IPS-20b (cell line): ENCODE data around the gene PELI3.
A peak's percentile ranks its signal among the peaks of the same experiment; 100 is the strongest.

Source experiments
- H3K27ac ChIP-seq: one replicate; pipeline ENCODE4 v1.5.1; 2013; ENCODE audit warnings: low read length
- H3K27me3 ChIP-seq: 2 replicates; pipeline ENCODE4 v1.6.1; 2013; ENCODE audit warnings: mild to moderate bottlenecking, low read length, inconsistent platforms; ENCODE audit not compliant: insufficient read depth
- H3K36me3 ChIP-seq: 2 replicates; pipeline ENCODE4 v1.6.1; 2013; ENCODE audit warnings: low read depth, mild to moderate bottlenecking, inconsistent platforms, low read length, moderate library complexity; ENCODE audit not compliant: insufficient read depth
- H3K4me1 ChIP-seq: 2 replicates; pipeline ENCODE4 v1.6.1; 2013; ENCODE audit warnings: mild to moderate bottlenecking, control low read depth, inconsistent platforms, low read length, moderate library complexity; ENCODE audit not compliant: insufficient read depth
- H3K4me3 ChIP-seq: 2 replicates; pipeline ENCODE4 v1.5.1; 2013; ENCODE audit warnings: mild to moderate bottlenecking, low read length, inconsistent platforms
- H3K9ac ChIP-seq: 2 replicates; pipeline ENCODE4 v1.6.1; 2013; ENCODE audit warnings: low read depth, mild to moderate bottlenecking, inconsistent platforms, low read length, moderate library complexity
- H3K9me3 ChIP-seq: 2 replicates; pipeline ENCODE4 v1.6.1; 2013; ENCODE audit warnings: mild to moderate bottlenecking, low read depth, low read length, inconsistent platforms; ENCODE audit not compliant: insufficient read depth

PELI3 gene

DNA sequence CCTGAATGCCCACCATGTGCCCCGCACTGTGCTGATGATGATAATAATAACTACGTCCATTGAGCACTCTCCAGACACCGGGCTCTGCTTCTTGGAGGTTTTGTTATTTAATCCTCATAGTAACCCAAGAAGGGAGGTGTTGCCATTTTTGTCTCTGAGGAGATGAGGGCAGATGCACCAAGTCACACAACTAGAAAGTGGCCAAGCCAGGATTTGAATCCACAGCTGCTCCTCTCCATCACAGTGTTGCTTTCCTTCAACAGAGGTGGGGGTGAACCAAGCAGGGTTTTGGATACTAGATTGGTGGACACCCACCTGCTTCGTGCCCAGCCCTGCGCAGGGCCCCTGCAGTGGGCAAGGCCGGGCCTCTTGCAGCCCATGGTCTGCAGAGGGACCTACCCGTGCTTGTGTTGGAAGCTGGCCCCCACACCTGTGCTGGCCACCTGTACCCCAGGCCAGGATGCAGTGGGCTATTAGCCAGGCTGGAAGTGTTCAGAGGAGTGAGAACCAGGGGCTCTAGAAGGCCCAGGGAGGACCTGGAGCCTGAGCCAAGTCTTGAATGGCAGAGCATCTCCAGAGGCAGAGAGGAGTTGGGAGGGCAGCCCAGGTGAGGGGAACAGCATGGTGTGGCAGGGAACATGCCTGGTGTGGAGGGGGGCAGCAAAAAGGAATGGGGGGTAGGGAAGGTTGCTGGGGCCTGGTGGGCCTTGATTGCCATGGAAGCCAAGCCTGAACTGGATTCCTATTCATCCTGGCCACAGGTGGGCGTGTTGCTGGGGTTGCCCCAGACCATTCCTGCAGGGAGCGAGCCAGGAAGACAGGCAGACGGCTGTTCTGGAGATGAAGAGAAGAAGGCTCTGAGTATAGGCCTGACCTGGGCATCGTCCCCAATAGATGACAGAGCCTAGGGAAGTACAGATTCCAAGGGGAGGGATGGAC, 10.8 kb downstream of the PELI3 start:
- H3K4me3 ChIP-seq = no peak overlapping the region
- no peaks in the 10 kb centered on the region for H3K27me3 ChIP-seq
- no peak overlapping the region for H3K9ac ChIP-seq
- no peaks in the 10 kb centered on the region for H3K4me1 ChIP-seq
- H3K27ac ChIP-seq = no peak overlapping the region
- no peaks in the 10 kb centered on the region for H3K9me3 ChIP-seq
- peaks cover 19% of the 10 kb centered on the region for H3K36me3 ChIP-seq

DNA sequence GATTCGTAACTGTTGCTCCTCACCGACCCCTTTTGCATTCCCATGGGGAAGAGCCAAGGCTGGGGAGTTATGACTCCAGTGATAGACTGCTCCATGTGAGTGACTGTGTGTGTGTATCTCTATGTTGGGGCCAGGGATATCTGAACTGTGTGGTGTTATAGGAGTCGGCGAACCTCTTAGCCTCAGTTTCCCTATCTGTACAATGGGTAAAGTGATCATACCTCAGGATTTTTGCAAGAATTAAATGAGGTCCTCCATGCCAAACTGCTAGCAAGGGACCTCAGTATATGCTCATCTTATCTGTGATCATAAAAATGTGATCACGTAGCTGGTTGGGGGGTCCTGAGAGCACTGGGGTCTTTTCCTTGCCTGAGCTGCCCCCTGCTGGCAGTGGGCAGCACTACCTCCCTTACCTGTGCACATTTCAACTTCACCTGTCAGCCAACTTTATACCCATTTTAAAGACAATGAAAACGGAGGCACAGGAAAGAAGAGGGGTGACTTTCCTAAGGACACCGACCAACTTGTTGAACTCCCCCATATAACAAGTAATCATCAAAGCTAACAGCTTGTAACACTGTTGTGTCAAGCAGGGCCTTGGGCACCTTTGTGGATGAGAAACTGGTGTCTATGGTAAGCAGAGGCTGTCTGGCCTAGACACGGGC, 12.2 kb downstream of the PELI3 start:
- Histone ChIP-seq H3K36me3 (peaks cover 19% of the 10 kb centered on the region; the same call in 1 of the 2 replicates), H3K9me3 (no peaks in the 10 kb centered on the region), H3K4me3 (peak overlapping the region; percentile 95), H3K27me3 (no peaks in the 10 kb centered on the region), H3K27ac (peak overlapping the region; percentile 88), H3K9ac (peak overlapping the region; percentile 98), H3K4me1 (no peaks in the 10 kb centered on the region)

DNA sequence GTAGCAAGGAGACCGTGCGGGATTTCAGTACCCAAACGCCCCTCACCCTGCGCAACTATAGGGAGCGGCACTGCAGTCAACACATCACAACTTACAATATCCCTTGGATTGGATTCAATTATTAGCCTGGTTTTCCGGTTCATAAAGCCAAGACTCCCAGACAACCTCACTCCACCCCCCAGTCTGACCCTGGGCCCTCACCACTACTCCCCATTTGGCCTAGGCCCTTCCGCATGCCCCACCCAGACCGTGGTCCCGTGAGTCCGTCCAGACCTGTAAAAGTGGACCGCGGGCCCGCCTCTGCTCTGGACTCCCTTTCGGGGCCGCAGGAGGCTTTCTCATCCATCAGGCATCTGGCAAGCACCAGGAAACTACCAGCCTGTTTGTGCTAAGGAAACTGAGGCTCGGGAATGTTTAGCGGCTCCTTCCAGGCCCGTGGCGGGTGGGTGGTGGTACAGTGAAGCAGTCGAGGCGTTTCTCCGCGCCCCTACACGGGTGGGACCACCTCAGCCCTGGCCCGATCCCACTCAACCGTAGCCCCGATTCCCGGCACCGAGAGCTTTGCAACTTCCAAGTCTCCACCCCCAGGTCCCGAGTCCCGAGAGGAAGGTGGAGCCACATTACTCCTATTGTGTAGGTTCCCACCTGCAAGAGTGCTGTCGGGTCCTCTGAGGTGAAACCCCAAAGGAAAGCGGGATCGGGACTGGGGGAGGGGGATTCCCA, 12.8 kb downstream of the PELI3 start:
- H3K27me3 ChIP-seq = no peaks in the 10 kb centered on the region
- peak overlapping the region; percentile 88 for H3K27ac ChIP-seq
- peak overlapping the region; percentile 95 for H3K4me3 ChIP-seq
- H3K36me3 ChIP-seq = peaks cover 17% of the 10 kb centered on the region; the same call in 1 of the 2 replicates
- no peaks in the 10 kb centered on the region for H3K4me1 ChIP-seq
- no peaks in the 10 kb centered on the region for H3K9me3 ChIP-seq
- peak overlapping the region; percentile 98 for H3K9ac ChIP-seq

DNA sequence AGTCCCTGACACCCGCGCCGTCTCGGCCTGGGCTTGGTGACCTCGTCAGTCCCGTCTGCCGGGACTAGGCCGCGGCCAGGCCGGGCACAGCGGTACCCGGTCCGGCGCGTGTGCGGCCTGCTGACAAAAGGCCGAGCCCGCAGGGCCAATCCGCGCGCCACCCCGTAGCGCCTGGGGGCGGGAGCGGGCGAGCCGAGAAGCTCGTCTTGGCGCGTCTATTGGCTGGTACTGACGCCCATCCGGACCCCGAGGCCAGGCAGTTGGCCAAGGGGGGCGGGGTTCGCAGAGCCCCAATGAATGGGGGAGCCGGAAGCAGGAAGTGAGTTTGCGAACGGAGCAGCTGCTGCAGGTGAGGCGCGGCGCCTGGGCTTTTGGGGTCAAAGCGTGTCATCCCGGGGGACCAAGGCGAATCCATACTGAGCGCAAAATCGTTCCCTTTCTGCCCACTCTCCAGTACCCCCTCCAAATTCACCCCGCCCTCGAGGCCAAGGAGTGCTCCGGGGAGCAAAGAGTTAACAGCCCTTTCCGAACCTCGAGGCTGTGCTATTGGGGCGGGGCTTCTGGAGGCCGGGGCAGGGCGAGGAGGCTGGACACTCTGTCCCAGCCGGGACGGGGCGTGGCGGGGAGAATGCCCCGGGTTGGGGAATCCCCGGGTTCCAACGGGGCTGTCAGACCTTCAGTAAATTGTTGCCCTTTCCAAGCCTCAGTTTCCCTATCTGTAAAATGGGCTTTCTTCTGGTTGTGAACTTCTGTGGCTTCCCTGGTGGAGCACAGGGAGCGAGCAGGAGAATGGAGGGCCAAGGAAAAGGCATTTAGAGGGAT, 13.6 kb downstream of the PELI3 start, which contains the start of gene DPP3:
Gene DPP3 (plus strand): TSS at position 318 of the 822 bp plus-strand sequence. CDS start 1,767 bp downstream, outside the sequence.
- no peaks in the 10 kb centered on the region for H3K9me3 ChIP-seq
- H3K36me3 ChIP-seq = peaks cover 24% of the 10 kb centered on the region
- H3K27ac ChIP-seq = peak within 1 kb of the TSS; percentile 88
- peak within 1 kb of the TSS; percentile 98 for H3K9ac ChIP-seq
- H3K4me3 ChIP-seq = peak within 1 kb of the TSS; percentile 95
- no peaks in the 10 kb centered on the region for H3K27me3 ChIP-seq
- no peaks in the 10 kb centered on the region for H3K4me1 ChIP-seq

DNA sequence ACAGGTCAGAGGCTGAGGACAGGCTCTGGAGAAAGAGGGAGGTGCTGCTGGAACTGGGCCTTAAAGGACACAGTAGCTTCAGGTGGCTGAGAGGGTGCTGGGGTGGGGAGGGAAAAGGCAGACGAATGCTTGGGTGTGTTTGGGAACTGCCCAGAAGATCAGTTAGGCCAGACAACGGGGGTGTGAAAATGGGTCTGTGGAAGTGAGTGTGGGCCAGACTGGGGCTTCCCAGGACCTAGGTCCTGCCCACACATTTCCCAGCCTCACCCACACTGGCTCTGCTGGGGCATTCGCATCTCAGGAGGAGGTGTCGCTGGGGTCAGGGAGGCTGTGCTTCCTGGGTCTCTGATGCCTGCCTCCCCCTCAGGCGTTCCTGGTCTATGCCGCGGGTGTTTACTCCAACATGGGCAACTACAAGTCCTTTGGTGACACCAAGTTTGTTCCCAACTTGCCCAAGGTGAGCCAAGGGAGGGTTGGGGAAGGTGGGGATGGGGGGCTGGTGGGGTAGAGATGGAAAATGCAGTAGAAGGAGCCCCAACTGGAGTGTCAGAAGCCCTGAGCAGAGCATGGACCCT, 18.2 kb downstream of the PELI3 start:
- no peak overlapping the region for H3K27ac ChIP-seq
- no peak overlapping the region for H3K9ac ChIP-seq
- H3K36me3 ChIP-seq = peaks cover 54% of the 10 kb centered on the region
- H3K4me3 ChIP-seq = no peak overlapping the region
- no peaks in the 10 kb centered on the region for H3K9me3 ChIP-seq
- H3K27me3 ChIP-seq = no peaks in the 10 kb centered on the region
- H3K4me1 ChIP-seq = no peaks in the 10 kb centered on the region

DNA sequence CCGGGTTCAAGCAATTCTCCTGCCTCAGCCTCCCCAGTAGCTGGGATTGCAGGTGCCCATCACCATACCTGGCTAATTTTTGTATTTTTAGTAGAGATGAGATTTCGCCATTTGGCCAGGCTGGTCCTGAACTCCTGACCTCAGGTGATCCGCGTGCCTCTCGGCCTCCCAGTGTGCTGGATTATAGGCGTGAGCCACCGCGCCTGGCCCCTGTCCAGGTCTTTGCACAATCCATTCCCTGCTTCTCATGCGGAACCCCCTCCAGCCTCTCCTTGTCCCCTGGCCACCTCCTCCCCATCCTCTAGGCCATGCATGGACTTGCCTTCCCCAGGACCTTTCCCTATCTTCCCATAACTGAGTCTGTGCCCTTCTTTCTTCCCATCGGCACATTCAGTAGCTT, 22.3 kb downstream of the PELI3 start:
- H3K9ac ChIP-seq = no peak overlapping the region
- H3K4me3 ChIP-seq = no peak overlapping the region
- H3K27me3 ChIP-seq = no peaks in the 10 kb centered on the region
- H3K9me3 ChIP-seq = no peaks in the 10 kb centered on the region
- peaks cover 3% of the 10 kb centered on the region; the same call in 1 of the 2 replicates for H3K4me1 ChIP-seq
- no peak overlapping the region for H3K27ac ChIP-seq
- H3K36me3 ChIP-seq = peaks cover 64% of the 10 kb centered on the region

DNA sequence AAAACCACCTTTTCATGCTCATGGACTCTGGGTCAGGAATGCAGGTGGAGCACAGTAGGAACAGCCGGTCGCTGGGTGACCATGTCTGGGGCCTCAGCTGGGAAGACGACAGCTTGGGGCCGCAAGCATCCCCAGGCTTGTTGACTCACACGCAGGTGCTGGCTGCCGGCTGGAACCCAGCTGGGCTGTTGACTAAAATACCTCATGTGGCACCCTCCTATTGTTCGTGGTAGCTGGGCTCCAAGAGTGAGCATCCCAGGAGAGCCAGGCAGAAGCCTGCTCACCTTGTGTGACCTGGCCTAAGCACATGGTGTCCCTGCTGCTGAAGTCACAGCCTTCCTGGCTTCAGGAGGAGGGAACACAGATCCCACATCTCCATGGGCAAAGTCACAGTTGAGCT, 22.9 kb downstream of the PELI3 start:
- Histone ChIP-seq H3K27me3 (no peaks in the 10 kb centered on the region), H3K9ac (no peak overlapping the region), H3K9me3 (no peaks in the 10 kb centered on the region), H3K27ac (no peak overlapping the region), H3K36me3 (peaks cover 65% of the 10 kb centered on the region), H3K4me3 (no peak overlapping the region), H3K4me1 (peaks cover 3% of the 10 kb centered on the region; the same call in 1 of the 2 replicates)

DNA sequence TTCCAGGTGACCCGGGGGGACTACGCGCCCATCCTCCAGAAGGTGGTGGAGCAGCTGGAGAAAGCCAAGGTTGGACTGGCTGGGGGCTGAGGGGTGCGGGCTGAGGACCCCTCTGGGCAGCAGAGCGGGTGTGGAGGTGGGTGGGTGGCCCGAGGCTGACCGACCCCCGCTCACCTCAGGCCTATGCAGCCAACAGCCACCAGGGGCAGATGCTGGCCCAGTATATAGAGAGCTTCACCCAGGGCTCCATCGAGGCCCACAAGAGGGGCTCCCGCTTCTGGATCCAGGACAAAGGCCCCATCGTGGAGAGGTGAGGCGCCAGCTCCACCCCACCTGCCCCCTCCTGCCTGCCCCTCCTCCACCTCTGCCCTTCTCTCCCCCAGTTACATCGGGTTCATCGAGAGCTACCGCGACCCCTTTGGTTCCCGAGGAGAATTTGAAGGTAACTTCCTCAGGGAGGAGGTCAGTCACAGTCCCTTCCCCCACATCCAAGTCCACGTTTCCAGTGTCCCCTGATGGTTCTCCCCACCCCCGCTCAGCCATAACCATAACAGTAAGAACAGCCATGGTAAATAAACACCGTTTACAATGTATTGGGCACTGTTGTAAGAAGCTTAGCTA, 24.7 kb downstream of the PELI3 start:
- Histone ChIP-seq H3K4me1 (peaks cover 3% of the 10 kb centered on the region; the same call in 1 of the 2 replicates), H3K9me3 (no peaks in the 10 kb centered on the region), H3K27ac (peak overlapping the region; percentile 45), H3K36me3 (peaks cover 59% of the 10 kb centered on the region), H3K4me3 (no peak overlapping the region), H3K27me3 (no peaks in the 10 kb centered on the region), H3K9ac (peak overlapping the region; percentile 5; the same call in 1 of the 2 replicates)

DNA sequence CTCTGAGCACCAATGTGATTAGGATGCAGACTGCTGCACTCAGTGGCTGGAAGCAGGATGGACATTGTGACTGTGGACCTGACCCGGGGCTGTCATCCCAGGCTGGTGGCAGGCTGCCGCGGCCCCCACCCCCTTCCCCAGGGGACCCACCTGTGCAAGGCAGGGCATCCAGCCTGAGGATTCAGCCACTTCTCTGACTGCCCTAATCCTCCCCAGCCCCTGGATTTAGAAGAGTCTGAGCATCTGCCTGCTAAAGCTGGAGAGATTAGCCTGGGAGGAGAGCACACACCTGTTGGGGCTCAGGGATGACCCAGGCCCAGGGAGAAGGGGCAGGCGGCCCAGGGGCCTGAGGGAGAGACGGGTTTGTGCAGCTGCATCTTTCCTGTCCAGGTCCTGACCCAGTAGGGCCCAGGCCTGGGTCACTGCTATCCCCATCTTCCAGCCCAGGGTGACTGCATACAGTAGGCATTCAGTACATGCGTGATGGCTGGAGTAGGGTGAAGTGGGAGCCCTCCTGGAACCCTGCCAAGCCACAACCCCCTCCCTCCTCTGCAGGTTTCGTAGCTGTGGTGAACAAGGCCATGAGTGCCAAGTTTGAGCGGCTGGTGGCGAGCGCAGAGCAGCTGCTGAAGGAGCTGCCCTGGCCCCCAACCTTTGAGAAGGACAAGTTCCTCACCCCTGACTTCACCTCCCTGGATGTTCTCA, 25.6 kb downstream of the PELI3 start:
- Histone ChIP-seq H3K27ac (peak overlapping the region; percentile 45), H3K4me1 (peaks cover 3% of the 10 kb centered on the region; the same call in 1 of the 2 replicates), H3K9ac (peak overlapping the region; percentile 5; the same call in 1 of the 2 replicates), H3K36me3 (peaks cover 63% of the 10 kb centered on the region), H3K4me3 (no peak overlapping the region), H3K27me3 (no peaks in the 10 kb centered on the region), H3K9me3 (no peaks in the 10 kb centered on the region)

DNA sequence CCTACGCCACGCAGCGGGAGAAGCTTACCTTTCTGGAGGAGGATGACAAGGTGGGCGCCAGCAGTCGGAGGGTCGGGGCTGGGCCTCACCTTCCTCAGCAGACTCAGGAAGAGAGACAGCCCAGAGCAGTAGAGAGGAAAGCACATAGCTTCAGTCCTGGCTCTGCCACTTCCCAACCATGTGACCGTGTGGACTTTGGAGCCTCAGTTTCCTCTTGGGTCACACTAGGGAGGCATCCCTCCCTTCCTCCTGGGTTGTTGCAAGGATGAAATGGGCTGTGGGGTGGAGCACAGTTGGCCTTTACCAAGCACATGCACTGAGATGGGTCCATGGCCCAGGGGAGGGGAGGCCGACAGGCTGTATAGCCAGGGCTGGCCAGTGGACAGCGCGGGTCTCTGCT, 26.4 kb downstream of the PELI3 start:
- no peaks in the 10 kb centered on the region for H3K9me3 ChIP-seq
- no peak overlapping the region for H3K27ac ChIP-seq
- peaks cover 3% of the 10 kb centered on the region; the same call in 1 of the 2 replicates for H3K4me1 ChIP-seq
- no peak overlapping the region for H3K4me3 ChIP-seq
- peaks cover 59% of the 10 kb centered on the region for H3K36me3 ChIP-seq
- no peak overlapping the region for H3K9ac ChIP-seq
- H3K27me3 ChIP-seq = no peaks in the 10 kb centered on the region
